GM12878 (cell line): ENCODE results near the gene FNDC3B. TPM values are rescaled to one million over a fixed set of nuclear protein-coding genes. Genes with fewer than 3 reads are reported as not detected.

Experiments used
- ATAC-seq: fragments of 200-7000 bp; cut with Tn5 transposase; 3 replicates; pipeline ENCODE4 v1.9.1; 2020; ENCODE audit warnings: mild to moderate bottlenecking, moderate library complexity
- BruUV-seq: library from RNA; stranded (reverse); fragments of 400-500 nt; replicated peaks from 2 replicates; lab custom pipeline; 2021; lab: Mats Ljungman, UMichigan
- CTCF ChIA-PET: fragments of 300-600 bp; sonication (Branson Sonifier 250); formaldehyde crosslinking; extraction: SDS; loops from one replicate; lab custom pipeline; 2021; ENCODE audit warnings: inconsistent platforms; lab: Yijun Ruan, JAX
- POLR2A ChIA-PET: fragments of 350-600 bp; formaldehyde crosslinking; extraction: SDS; loops from one replicate; lab custom pipeline; 2021; ENCODE audit warnings: inconsistent platforms; lab: Charles Lee
- RAD21 ChIA-PET: fragments of 300-600 bp; sonication (Branson Sonifier 250); formaldehyde crosslinking; loops from one replicate; lab custom pipeline; 2023; ENCODE audit warnings: antibody characterized with exemption; ENCODE audit not compliant: unreplicated experiment; lab: Charles Lee
- SMC1A ChIA-PET: fragments of 300-600 bp; sonication (Branson Sonifier 250); formaldehyde crosslinking; loops from one replicate; lab custom pipeline; 2023; ENCODE audit not compliant: unreplicated experiment, uncharacterized antibody; lab: Charles Lee
- DNase-seq: peaks from one replicate; pipeline ENCODE4 v3.0.0-alpha.2; 2011; ENCODE audit warnings: low read depth, low spot score
- FAIRE-seq: peaks from 3 replicates; lab custom pipeline; 2011; peaks lifted over from hg19 to GRCh38; lab: Jason Lieb, UNC
- H2AFZ ChIP-seq: 2 replicates; pipeline ENCODE4 v1.6.0; 2011; ENCODE audit warnings: low read depth, low read length, control low read depth; ENCODE audit not compliant: control insufficient read depth
- H3K27ac ChIP-seq: 2 replicates; pipeline ENCODE4 v1.5.1; 2011; ENCODE audit warnings: control low read depth; ENCODE audit not compliant: control insufficient read depth, insufficient read depth
- H3K27me3 ChIP-seq, 2 experiments: replicated peaks in 1 of 2; 2 replicates each; pipeline versions ENCODE4 v1.6.0 to v1.6.1; 2011; ENCODE audit warnings: low read length in 1 of 2; ENCODE audit not compliant: control insufficient read depth in 2 of 2, insufficient read depth in 2 of 2
- H3K36me3 ChIP-seq, 2 experiments: 2 replicates each; pipeline ENCODE4 v1.5.1; 2011; ENCODE audit warnings: low read length in 1 of 2; ENCODE audit not compliant: control insufficient read depth in 2 of 2, insufficient read depth in 2 of 2
- H3K4me1 ChIP-seq: 2 replicates; pipeline ENCODE4 v1.6.1; 2011; ENCODE audit warnings: mild to moderate bottlenecking, low read length, moderate library complexity, mixed read lengths; ENCODE audit not compliant: control insufficient read depth, insufficient read depth
- H3K4me2 ChIP-seq: 2 replicates; pipeline ENCODE4 v1.6.0; 2011; ENCODE audit warnings: control low read depth; ENCODE audit not compliant: control insufficient read depth, insufficient read depth
- H3K4me3 ChIP-seq: fragments of 200-600 bp; sonication (generic); 2 replicates; pipeline ENCODE4 v1.5.1; 2016
- H3K79me2 ChIP-seq: 2 replicates; pipeline ENCODE4 v1.6.0; 2011; ENCODE audit warnings: low read length; ENCODE audit not compliant: control insufficient read depth, insufficient read depth
- H3K9ac ChIP-seq: 2 replicates; pipeline ENCODE4 v1.8.0; 2011; ENCODE audit warnings: low read length, control low read depth, mixed read lengths; ENCODE audit not compliant: control insufficient read depth, insufficient read depth
- H3K9me3 ChIP-seq: replicated peaks from 3 replicates; pipeline ENCODE4 v1.5.1; 2011; ENCODE audit warnings: mild to moderate bottlenecking, low read length; ENCODE audit not compliant: control insufficient read depth, insufficient read depth
- H4K20me1 ChIP-seq: 2 replicates; pipeline ENCODE4 v1.6.0; 2011; ENCODE audit not compliant: control insufficient read depth, insufficient read depth
- BCL11A ChIP-seq: IDR thresholded peaks from 2 replicates; pipeline ENCODE4 v1.6.1; 2011; ENCODE audit warnings: low read depth, low read length
- EP300 ChIP-seq, 2 experiments: fragments of 150-350 bp in 1 of 2; IDR thresholded peaks; 2 replicates each; pipeline ENCODE4 v1.6.1; 2011 to 2012; ENCODE audit warnings: low read depth in 2 of 2, low read length in 2 of 2, borderline replicate concordance in 1 of 2, improper control_type of control experiment in 1 of 2, inconsistent platforms in 1 of 2; ENCODE audit not compliant: control insufficient read depth in 1 of 2
- ESRRA ChIP-seq: IDR thresholded peaks from 2 replicates; pipeline ENCODE4 v1.6.1; 2012; ENCODE audit warnings: mild to moderate bottlenecking, low read length, improper control_type of control experiment
- ETV6 ChIP-seq, 2 experiments: fragments of 450-650 bp in 1 of 2; IDR thresholded peaks in 1 of 2; conservative IDR thresholded peaks in 1 of 2; 2 replicates each; pipeline ENCODE4 v1.6.1; 2014; ENCODE audit warnings: antibody characterized with exemption in 1 of 2, borderline replicate concordance in 1 of 2, low read depth in 1 of 2, mild to moderate bottlenecking in 1 of 2, moderate library complexity in 1 of 2
- EZH2 ChIP-seq: IDR thresholded peaks from 2 replicates; pipeline ENCODE4 v1.6.1; 2012; ENCODE audit warnings: low read depth, mild to moderate bottlenecking, control low read depth, inconsistent platforms, low read length, borderline replicate concordance; ENCODE audit not compliant: control insufficient read depth
- NR2F1 ChIP-seq: fragments of 450-650 bp; conservative IDR thresholded peaks from 2 replicates; pipeline ENCODE4 v1.6.1; 2017; ENCODE audit warnings: mild to moderate bottlenecking
- PAX8 ChIP-seq: fragments of 450-650 bp; IDR thresholded peaks from 2 replicates; pipeline ENCODE4 v1.6.1; 2017; ENCODE audit warnings: mild to moderate bottlenecking, moderate library complexity
- SMARCA5 ChIP-seq: fragments of 450-650 bp; IDR thresholded peaks from 2 replicates; pipeline ENCODE4 v1.6.1; 2017; ENCODE audit warnings: mild to moderate bottlenecking
- STAT3 ChIP-seq: IDR thresholded peaks from 2 replicates; pipeline ENCODE4 v1.6.1; 2011; ENCODE audit warnings: low read depth, low read length, improper control_type of control experiment
- TBL1XR1 ChIP-seq: IDR thresholded peaks from 2 replicates; pipeline ENCODE4 v1.6.1; 2012; ENCODE audit warnings: low read depth, low read length, improper control_type of control experiment
- ZBED1 ChIP-seq: IDR thresholded peaks from 2 replicates; pipeline ENCODE4 v1.6.1; 2016; ENCODE audit warnings: borderline replicate concordance
- ZNF24 ChIP-seq: fragments of 450-650 bp; IDR thresholded peaks from 2 replicates; pipeline ENCODE4 v1.6.1; 2017; ENCODE audit warnings: antibody characterized with exemption, mild to moderate bottlenecking
- WGBS: methylation state at CpG from one replicate; pipeline ENCODE4 v1.1.6; 2016; ENCODE audit warnings: low lambda C conversion rate; ENCODE audit not compliant: insufficient replicate concordance, insufficient coverage; ENCODE audit errors: missing lambda C conversion rate; 5-methylcytosine and 5-hydroxymethylcytosine counted together
- in situ Hi-C: fragments of 300-500 bp; cut with MboI; formaldehyde crosslinking; loops from 9 replicates; pipeline ENCODE4 v1.14.3; 2018; ENCODE audit warnings: mixed read lengths
- intact Hi-C: fragments of 100-400 bp; cut with micrococcal nuclease; formaldehyde crosslinking; loops from one replicate; pipeline ENCODE4 v1.14.2; 2022; ENCODE audit not compliant: unreplicated experiment
- polyA plus RNA-seq, 11 experiments: library from polyadenylated mRNA; depleted of rRNA in 4 of 11; unstranded in 6 of 11; stranded (reverse) in 5 of 11; fragments of >200 nt; fragmentation: Nextera tagmentation in 4 of 11; fragmentation: Illumina TruSeq in 1 of 11; extraction: Ambion mirVana in 4 of 11; extraction: Trizol in 1 of 11; gene quantifications; 1 replicate in 1 of 11; 2 replicates in 10 of 11; pipeline versions ENCODE4 v1.2.1 to v1.2.3, GENCODE V29; 2011 to 2016; ENCODE audit warnings: inconsistent platforms in 2 of 11, missing spikeins in 2 of 11, low read depth in 1 of 11
- total RNA-seq, 4 experiments: library from RNA; depleted of rRNA in 3 of 4; stranded (reverse); fragments of >200 nt in 3 of 4; fragmentation: Illumina TruSeq in 1 of 4; extraction: Trizol in 1 of 4; gene quantifications; 2 replicates each; pipeline versions ENCODE4 v1.2.1 to v1.2.3, GENCODE V29; 2013 to 2021
- TF ChIP-seq, protein P1 (sequence below): IDR thresholded peaks from 2 replicates; pipeline ENCODE4 v1.6.1; 2012; ENCODE audit warnings: low read depth, low read length, improper control_type of control experiment

FNDC3B gene
- total and polyA plus RNA-seq, 10 of the 15 experiments (the other 5 are each of a cell fraction or from before 2014, with no cell fraction given): 7.9 to 35.0 (median 18.5) TPM

DNA sequence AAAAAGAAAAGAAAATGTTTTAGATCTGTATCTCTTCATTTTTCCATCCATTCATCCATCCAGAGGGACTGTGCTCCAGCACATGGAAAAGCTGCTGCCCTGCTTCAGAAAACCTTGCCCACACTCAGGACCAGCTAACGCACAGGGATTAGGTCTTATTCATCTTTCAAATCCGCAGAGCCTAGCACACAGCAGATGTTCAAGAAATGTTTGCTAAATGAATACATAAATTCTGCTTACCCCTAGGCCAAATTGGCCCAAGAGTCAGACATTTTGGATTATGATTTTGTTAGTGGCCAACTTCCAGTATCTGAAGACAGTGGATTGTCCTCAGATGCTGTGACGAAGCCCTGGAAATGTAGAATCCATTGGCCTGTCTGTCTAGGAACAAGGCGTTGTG lies 337.5 kb downstream of the FNDC3B start:
- ChIA-PET RAD21 (interaction anchor here (0.7 kb wide), 1 partner anchor 85 kb away, joined by 3 read pairs; no protein-coding TSS in a partner anchor), CTCF (interaction anchor here (0.9 kb wide), 1 partner anchor 8 kb away, joined by 4 read pairs; no protein-coding TSS in a partner anchor), SMC1A (no interaction called here), POLR2A (interaction anchor here (0.6 to 0.7 kb wide), 2 partner anchors 390 to 918 kb away, joined by 3 read pairs; no protein-coding TSS in a partner anchor)
- Histone ChIP-seq H3K4me3 (no peak overlapping the region), H3K4me2 (no peak overlapping the region), H3K9me3 (no peaks in the 10 kb centered on the region; the same call in 2 of the 3 replicates), H3K79me2 (no peaks in the 10 kb centered on the region), H3K27me3 (no peaks in the 10 kb centered on the region), H4K20me1 (no peaks in the 10 kb centered on the region; the same call in 1 of the 2 replicates), H3K4me1 (no peaks in the 10 kb centered on the region), H3K27ac (no peak overlapping the region), H3K9ac (no peak overlapping the region), H3K36me3 (peaks cover 8 to 18% of the 10 kb centered on the region in 2 experiments; a peak in 3 of 4 replicates), H2AFZ (no peak overlapping the region)
- no peak for DNase-seq
- BruUV-seq: no TSS peak
- no peak for ATAC-seq
- in situ Hi-C loops (no loop called here), intact Hi-C loops (no loop called here)
- FAIRE-seq: no peak
- no peak for TF ChIP-seq ZNF24
- no peak for TF ChIP-seq BCL11A
- no peak for TF ChIP-seq TBL1XR1
- TF ChIP-seq, protein P1, sequence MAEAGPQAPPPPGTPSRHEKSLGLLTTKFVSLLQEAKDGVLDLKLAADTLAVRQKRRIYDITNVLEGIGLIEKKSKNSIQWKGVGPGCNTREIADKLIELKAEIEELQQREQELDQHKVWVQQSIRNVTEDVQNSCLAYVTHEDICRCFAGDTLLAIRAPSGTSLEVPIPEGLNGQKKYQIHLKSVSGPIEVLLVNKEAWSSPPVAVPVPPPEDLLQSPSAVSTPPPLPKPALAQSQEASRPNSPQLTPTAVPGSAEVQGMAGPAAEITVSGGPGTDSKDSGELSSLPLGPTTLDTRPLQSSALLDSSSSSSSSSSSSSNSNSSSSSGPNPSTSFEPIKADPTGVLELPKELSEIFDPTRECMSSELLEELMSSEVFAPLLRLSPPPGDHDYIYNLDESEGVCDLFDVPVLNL: no peak
- TF ChIP-seq ZBED1: no peak
- no peak for TF ChIP-seq ETV6 (conservative IDR thresholded peaks at IDR 0.05 in 1 of 2, IDR thresholded peaks at IDR 0.05 in 1 of 2; ENCODE audit: borderline replicate concordance in 1 of 2, low read depth in 1 of 2)
- TF ChIP-seq PAX8: no peak
- no peak for TF ChIP-seq ESRRA
- TF ChIP-seq STAT3: no peak
- no peak for TF ChIP-seq EZH2
- no peak for TF ChIP-seq NR2F1
- TF ChIP-seq SMARCA5: no peak
- no peak for TF ChIP-seq EP300 (IDR thresholded peaks at IDR 0.05; ENCODE audit: borderline replicate concordance in 1 of 2, control insufficient read depth in 1 of 2, low read depth in 2 of 2, low read length in 2 of 2)
- 86% methylated on average over 4 of the region's 4 CpGs for WGBS
